Adipose tissue (tissue), 3 donors: ENCODE measurements around the gene ANKRD11. TPM values are rescaled to one million over a fixed set of nuclear protein-coding genes. Genes with fewer than 3 reads are reported as not detected.
"Not testable (repeated sequence)": the region's sequence is repeated elsewhere in the genome, so short reads cannot be mapped to it uniquely, and the experiment has no call there.

Source experiments
- H3K27ac ChIP-seq: one replicate; pipeline ENCODE4 v1.5.1; 2013; ENCODE audit warnings: low read depth, low read length
- WGBS, 3 donors: extraction: QIAGEN DNeasy Blood & Tissue Kit; methylation state at CpG; one replicate each; pipeline ENCODE4 v1.1.7; 2013; 5-methylcytosine and 5-hydroxymethylcytosine counted together
- polyA plus RNA-seq, 3 donors: library from polyadenylated mRNA; stranded (reverse); fragments of 200-250 nt; gene quantifications; one replicate each; pipeline ENCODE4 v1.2.3, GENCODE V29; 2013
- donor health status: healthy with polysubstance abuse.
- donor health status: Bipolar disorder and iron deficiency.
- donor health status: healthy.

Gene ANKRD11
- polyA plus RNA-seq, 3 donors = 24.9 to 53.9 (median 48.4) TPM

DNA sequence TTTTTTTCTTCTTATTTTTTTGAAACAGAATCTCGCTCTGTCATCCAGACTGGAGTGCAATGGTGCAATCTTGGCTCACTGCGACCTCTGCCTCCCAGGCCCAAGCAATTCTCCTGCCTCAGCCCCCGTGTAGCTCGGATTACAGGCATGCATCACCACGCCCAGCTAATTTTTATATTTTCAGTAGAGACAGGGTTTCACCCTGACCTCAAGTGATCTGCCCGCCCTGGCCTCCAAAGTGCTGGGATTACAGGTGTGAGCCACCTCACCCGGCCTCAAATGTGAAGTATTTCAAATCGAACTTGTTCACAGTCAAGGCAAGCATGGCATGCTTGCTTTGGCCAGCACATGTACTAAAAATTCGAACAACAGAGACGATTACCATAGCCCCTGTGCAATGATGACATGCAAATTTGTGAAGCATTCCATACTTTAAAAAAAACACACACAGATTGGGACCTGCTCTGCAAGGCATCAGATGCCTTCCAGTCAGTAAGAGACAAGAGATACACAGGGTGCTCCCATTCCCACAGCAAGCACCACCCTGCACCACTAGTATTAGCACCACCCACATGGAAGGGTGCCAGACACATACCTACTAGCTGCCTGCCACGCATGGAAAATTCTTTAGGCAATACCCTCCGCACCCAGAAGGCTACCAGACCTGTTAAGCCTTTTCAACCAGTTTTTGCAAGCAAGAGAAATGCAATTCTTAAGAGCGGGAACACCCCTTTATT lies 47.2 kb downstream of the ANKRD11 start:
- WGBS, 3 donors = 23 to 44% (median 43%) methylated on average over 13 of the region's 13 CpGs
- H3K27ac ChIP-seq = no peak overlapping the region

DNA sequence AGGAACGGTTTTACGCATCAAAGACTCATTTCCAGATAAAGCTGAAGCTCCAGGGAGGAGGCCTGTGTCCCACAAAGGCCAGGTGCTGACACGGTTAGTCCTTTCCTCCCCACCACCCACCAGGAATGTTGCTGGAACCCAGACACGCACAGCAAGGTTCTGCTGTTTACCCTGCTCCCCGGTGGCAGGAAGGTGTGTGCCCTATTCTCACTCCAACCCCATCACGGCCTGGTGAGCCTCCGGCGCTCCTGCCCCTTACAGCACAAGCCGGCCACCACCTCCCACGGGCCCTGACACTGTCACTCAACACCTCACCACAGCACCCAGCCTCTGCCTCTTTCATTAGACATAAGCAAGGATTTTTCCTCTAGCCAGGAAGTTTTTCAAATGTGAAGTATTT lies 47.8 kb downstream of the ANKRD11 start:
- H3K27ac ChIP-seq = no peak overlapping the region
- WGBS, 3 donors = 36 to 48% (median 46%) methylated on average over 10 of the region's 10 CpGs

DNA sequence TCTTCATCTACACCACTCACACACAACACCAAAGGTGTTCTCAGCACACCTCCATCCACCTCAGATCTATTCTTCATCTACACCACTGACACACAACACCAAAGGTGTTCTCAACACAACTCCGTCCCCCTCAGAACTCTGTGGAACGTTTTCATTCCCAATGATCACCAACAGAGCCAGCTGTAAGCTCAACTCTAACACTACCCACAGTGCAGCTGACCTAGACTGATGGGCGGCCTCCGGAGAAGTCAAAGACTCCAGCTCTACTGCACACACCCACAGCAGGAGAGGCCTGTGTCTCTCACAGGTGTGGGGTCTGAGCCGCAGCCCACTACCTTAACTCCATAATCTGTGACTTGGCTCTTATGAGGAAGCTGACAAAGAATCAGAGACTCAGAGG lies 50.7 kb downstream of the ANKRD11 start:
- 77 to 89% (median 87%) methylated on average over 5 of the region's 5 CpGs for WGBS, 3 donors

DNA sequence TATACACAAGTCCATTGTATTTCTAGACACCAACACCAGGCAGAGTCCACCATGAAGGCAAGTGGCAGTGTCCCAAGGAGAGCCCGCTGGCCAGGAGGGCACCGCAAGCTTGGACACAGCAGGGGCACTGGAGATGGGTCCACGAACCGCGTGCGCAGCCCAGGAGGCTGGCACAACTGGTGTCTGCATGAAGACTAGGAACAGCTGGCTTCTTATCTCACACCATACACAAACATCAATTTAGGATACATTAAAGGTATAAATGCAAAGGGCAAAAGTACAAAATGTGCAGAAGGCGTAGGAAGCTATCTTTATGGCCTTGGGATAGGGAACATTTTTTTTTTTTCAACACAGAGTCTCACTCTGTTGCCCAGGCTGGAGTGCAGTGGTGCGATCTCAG lies 52.4 kb downstream of the ANKRD11 start:
- H3K27ac ChIP-seq = no peak overlapping the region
- 58 to 98% (median 97%) methylated on average over 8 of the region's 8 CpGs for WGBS, 3 donors

More for the DNA sequence above, 50.7 kb downstream of the ANKRD11 start:
- H3K27ac ChIP-seq = no peak overlapping the region

DNA sequence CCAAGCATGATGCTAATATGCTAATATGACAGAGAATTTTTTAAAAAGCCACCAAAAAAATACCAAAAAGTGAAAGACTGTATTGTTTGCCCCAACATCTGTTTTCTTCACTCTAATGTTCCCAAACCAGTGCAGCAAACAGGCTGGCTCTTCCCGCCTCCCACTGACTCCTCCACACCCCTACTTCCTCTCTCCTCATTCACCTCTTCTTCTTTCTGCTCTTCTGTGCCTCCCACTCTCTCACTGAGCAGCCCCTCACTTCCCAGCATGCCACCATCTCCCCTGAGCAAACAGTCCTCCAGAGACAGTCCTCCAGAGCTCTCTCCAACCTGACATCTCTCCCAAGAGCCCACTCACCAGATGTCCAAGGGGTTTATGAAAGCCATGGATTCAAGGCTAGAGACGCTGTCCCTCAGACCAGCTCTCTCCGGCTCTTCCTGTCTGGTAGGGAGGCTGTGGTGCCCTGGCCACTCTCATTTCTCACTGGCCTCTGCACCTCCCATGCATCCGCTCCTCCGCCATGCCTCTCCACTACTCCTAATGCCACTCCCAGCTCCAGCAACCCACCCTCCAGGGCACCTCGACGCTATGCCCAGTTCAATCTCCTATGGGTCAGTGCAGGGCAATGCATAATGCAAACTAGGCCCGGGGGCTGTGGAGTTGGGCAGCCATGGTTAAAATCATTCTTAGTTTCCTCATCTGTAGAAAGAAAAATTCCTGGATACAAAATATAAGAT lies 52.9 kb downstream of the ANKRD11 start:
- 86 to 93% (median 86%) methylated on average over 8 of the region's 8 CpGs for WGBS, 3 donors

DNA sequence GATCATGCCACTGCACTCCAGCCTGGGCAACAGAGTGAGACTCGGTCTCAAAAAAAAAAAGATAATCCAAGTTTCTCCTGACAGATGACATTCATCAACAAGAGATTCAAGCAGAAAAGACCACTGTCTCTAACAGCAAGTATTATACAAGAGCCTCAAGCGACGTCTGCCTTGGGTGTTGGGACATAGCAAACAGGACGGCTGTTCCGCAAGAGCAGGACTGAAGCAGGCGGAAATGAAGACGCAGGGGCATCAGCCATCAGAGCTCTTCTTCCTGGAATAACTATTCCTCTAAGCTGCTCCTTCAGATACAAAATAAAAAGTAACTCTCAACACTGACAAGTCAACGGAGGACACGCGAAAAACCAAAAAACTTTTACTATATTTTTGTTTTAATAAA lies 54.0 kb downstream of the ANKRD11 start:
- no peak overlapping the region for H3K27ac ChIP-seq
- 67 to 88% (median 76%) methylated on average over 10 of the region's 10 CpGs for WGBS, 3 donors

More for the DNA sequence above, 52.9 kb downstream of the ANKRD11 start:
- H3K27ac ChIP-seq = no peak overlapping the region

DNA sequence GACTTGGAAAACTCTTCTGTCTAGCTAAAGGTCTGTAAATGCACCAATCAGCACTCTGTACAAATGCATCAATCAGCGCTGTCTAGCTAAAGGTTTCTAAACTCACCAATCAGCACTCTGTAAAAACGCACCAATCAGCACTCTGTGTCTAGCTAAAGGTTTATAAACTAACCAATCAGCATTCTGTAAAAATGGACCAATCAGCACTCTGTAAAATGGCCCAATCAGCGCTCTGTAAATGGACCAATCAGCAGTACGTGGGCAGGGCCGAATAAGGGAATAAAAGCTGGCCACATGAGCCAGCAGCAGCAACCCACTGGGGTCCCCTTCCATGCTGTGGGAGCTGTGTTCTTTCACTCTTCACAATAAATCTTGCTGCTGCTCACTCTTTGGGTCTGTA lies 55.3 kb downstream of the ANKRD11 start:
- not testable (repeated sequence) for H3K27ac ChIP-seq

DNA sequence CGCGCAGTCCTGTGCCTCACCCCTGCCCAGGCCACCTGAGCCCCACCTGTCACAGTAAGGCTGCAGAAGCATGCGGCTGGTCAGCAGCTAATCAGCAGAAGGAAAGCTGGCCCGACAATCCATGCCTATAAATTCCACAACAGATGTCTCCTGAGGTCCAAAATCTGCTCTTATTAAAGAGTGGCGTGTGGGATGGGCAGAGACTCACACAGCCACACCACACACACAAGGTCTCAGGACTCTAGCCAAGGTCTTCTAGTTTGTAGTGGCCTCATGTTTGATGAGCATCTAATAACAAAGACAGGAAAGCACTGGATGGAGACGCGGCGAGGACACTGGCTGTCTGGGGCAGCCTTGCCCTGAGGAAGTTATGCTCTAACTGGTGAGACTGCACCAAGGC lies 55.9 kb downstream of the ANKRD11 start:
- no peak overlapping the region for H3K27ac ChIP-seq
- WGBS, 3 donors = 77 to 83% (median 77%) methylated on average over 8 of the region's 8 CpGs

More for the DNA sequence above, 55.3 kb downstream of the ANKRD11 start:
- 93 to 94% (median 94%) methylated on average over 5 of the region's 5 CpGs for WGBS, 3 donors

DNA sequence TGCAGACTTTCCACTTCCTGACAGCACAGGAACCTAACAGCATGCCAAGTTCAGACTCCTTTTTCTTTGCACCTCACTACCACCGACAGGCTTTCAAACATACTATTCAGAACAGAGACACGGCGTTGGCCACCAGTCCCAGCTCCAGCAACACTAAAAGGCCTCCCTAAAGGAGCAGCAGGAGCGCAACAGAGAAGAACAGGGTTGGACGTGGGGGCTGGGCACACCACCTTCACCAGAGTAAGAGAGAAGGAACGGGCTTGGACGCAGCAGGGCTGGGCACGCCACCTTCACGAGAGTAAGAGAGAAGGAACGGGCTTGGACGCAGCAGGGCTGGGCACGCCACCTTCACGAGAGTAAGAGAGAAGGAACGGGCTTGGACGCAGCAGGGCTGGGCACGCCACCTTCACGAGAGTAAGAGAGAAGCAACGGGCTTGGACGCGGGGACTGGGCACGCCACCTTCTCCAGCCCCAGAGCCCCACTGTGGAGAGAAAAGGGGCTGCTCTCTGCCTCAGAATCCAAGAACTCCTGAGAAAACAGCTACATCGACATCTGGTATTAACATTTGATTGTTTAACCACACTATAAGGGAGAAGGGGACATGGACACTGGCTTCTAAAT lies 56.9 kb downstream of the ANKRD11 start:
- not testable (repeated sequence) for H3K27ac ChIP-seq
- 91 to 92% (median 91%) methylated on average over 22 of the region's 22 CpGs for WGBS, 3 donors

DNA sequence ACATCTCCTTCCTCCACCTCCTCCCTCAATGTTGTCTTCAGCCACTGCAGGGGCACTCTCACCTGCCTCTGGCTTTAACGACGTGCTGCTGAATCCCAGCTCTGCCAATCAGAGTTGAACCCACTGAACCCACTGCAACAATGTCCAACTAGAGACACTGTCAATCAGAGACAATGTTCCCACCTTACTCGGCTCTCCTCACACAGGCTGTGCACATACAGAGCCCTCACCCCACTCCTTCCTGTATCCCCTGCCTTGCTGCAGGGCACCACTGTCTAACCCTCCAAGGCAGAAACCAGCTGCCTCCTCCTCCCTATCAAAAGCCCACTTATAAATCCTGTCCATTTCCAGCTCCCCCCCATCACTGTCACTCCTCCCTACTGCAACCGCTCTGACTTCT lies 58.7 kb downstream of the ANKRD11 start:
- 42 to 71% (median 70%) methylated on average over 4 of the region's 4 CpGs for WGBS, 3 donors
- H3K27ac ChIP-seq = no peak overlapping the region

DNA sequence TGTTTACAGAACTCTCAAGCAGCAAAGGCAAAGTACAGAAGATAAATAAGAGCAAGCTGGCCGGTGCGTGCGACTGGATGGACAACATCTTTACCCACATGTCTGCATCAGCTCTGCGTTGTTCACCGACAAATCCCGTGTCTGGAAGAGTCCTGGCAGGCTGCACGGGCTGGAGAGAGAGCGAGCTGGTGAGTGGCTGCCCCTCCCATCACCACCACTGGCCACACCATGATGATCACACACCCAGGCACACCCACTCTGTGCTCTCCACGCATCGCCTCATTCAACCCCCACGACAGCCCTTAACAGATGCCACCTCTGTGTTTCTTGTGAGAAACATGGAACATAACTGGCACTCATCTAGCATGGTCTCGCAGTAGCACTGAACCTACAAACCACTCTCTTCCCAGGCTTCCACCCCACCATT lies 59.2 kb downstream of the ANKRD11 start:
- WGBS, 3 donors = 40 to 67% (median 56%) methylated on average over 12 of the region's 12 CpGs
- H3K27ac ChIP-seq = no peak overlapping the region

DNA sequence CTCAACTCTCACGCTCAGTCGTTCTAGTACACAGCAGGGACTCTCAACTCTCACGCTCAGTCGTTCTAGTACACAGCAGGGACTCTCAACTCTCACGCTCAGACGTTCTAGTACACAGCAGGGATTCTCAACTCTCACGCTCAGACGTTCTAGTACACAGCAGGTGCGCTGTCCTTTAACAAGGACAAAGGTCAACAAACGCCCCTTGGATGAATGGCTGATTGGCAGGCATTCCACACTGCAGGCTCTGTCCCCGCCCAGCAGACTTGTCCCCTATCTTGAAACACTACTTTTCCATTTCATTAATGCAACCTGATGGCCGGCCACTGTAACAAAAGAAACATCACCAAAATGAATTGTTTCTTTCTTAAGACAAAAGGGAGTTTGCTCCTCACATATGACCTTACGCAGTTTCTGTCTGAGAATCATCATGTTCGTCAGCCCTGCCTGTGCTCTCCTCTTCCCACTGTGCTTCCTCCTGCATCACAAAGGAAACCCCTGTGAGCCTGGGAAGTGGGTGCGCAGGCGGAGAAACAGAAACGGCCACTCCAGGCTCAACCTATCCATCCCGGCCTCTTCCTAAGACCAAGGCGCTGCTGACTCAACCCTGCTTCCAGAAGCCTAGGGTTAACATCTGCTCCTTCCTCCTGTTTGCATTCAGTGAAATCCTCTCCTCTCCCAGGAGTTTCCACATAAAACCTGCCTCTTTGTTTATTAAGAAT lies 59.8 kb downstream of the ANKRD11 start:
- 57 to 89% (median 82%) methylated on average over 19 of the region's 19 CpGs for WGBS, 3 donors
- H3K27ac ChIP-seq = no peak overlapping the region

DNA sequence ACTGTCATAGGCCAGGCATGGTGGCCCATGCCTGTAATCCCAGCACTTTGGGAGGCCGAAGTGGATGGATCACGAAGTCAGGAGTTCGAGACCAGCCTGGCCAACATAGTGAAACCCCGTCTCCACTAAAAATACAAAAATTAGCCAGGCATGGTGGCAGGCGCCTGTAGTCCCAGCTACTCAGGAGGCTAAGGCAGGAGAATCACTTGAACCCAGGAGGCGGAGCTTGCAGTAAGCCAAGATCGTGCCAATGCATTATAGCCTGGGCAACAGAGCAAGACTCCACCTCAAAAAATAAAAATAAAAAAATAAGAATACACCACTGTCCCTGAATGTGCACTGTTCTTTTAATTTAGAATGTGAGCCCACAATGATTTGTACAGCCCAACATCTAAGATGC lies 61.8 kb downstream of the ANKRD11 start:
- 93 to 99% (median 97%) methylated on average over 7 of the region's 7 CpGs for WGBS, 3 donors
- not testable (repeated sequence) for H3K27ac ChIP-seq

DNA sequence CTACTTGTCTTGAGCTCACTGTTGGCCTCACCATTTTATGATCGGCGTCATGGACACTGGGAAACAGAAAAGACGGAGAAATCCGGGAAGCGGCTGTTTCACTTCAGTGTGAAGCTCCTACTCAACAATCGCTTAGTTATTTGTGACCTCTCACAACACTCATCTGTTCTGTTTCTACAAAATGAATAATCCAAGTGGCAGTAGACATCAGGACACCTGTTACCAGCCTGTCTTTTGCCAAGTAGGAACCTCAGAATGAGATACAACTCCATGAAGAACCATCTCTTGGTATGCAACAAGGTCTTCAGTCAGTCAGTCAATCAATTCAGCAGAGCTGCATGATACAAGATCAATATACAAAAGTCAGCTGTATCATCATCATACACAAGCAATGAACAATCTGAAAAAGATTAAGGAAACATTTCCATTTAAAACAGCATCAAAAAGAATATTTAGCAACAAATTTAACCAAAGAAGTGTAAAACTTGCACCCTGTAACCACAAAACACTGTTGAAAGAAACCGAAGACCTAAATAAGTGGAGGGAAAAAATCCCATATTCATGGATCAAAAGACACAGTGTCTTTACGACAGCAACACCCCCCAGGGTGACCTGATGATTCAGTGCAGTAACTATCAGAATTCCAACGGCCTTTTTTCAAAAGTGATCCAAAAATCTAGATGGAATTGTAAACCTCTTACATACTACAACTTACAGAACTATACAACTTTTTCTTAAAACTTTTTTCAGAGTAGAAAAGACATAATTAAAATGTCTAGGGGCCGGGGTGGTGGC lies 63.4 kb downstream of the ANKRD11 start:
- no peak overlapping the region for H3K27ac ChIP-seq
- 86 to 90% (median 87%) methylated on average over 10 of the region's 10 CpGs for WGBS, 3 donors

DNA sequence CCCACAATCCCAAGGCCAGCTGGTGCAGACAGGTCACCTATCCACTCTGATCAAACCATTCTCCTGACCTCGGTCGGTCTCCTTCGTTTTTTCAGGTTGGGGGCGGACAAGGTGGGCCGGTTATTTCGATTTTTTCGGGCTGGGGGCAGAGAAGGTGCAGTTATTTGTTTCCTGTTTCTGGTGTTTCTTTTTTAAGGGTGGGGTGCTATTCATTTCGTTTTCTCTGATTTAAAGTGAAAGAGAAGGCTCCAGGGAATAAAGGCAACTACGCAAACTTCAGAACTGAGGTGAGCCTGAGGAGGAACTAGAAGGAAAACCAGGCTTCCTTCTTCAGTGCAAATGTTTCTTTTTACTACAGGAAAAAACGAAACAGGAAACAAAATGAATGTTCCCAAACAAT lies 64.8 kb downstream of the ANKRD11 start:
- no peak overlapping the region for H3K27ac ChIP-seq
- WGBS, 3 donors = 62 to 64% (median 63%) methylated on average over 10 of the region's 10 CpGs

DNA sequence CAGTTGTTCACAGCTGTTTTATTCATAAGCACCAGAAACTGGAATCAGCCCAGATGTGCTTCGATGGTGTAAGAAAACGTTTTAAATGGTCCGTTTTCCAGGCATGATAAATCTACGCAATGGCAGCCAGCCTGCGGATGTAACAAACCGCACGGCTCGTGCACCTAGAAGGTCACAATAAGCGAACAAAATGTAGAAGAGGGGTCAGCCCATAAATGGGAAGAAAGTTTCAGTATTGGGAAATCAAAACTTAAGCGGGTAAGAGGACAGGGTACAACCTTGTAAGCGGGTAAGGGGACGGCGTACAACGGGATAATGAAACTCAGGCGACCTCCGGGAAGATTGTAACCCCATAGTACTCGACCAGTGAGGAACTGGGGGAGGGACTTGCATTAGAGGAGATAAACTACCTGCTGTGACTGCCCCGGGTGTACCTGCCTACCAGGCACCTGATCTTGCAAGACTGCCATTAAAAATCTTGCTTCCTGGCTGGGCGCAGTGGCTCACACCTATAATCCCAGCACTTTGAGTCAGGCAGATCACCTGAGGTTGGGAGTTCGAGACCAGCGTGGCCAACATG lies 66.6 kb downstream of the ANKRD11 start:
- no peak overlapping the region for H3K27ac ChIP-seq
- 72 to 84% (median 73%) methylated on average over 21 of the region's 21 CpGs for WGBS, 3 donors

DNA sequence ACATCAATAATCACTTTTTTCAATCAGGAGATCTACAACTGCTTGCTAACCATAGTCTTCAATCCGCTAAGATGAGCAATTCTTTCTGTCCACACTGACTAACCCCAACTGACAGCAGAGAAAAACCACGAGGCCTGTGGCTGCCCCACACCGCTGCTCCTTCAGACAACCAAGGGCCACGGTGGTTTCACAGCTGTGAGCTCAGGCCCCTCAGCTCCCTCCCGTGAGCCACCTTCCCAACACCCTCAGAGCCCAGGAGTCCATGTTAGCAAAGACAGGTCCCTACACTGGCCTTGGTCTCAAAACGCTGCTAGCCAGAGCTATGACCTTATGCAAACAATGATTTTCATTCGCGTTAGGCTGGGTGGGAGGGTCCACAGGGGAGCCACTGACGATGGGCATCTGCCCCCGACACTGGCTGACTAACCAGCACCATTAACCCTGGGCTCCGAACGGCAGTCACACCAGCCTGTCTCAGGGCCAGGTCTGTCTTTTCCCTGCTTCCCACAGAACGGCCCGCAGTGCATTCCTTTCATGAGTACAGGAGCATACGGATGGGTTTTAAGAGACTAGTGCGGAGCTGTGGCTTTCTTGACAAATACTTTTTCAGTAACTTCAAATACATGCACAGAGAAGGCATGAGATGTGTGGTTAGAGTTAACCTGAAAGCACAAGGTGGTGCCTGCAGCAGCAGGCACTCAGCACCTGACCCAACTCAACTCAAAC lies 67.3 kb downstream of the ANKRD11 start:
- H3K27ac ChIP-seq = no peak overlapping the region
- WGBS, 3 donors = 37 to 63% (median 59%) methylated on average over 16 of the region's 16 CpGs
